ENCODE data around the gene PAIP1. TPM values are rescaled to one million over a fixed set of nuclear protein-coding genes. Genes with fewer than 3 reads are reported as not detected.
A peak's percentile ranks its signal among the peaks of the same experiment; 100 is the strongest.
"Not testable (repeated sequence)": the region's sequence is repeated elsewhere in the genome, so short reads cannot be mapped to it uniquely, and the experiment has no call there.

PAIP1 gene
- total RNA-seq, 4 donors from 2014 or later = 55.5 to 73.5 (median 65.2) TPM

GRCh38 chr5:43563321-43563720, 6.4 kb upstream of the PAIP1 start:
- no peak for DNase-seq (ENCODE audit: low spot score in 2 of 2)
- Histone ChIP-seq H3K27ac (no peak overlapping the region), H3K4me3 (no peak overlapping the region), H3K36me3 (no peaks in the 10 kb centered on the region), H3K4me1 (peaks cover 0 to 3% (median 0%) of the 10 kb centered on the region in 4 donors), H3K9me3 (no peaks in the 10 kb centered on the region), H3K27me3 (no peaks in the 10 kb centered on the region)
- 59 to 64% methylated on average over 3 of the region's 3 CpGs for WGBS, 2 donors
- TF ChIP-seq EP300 (IDR thresholded peaks at IDR 0.05) (no peak), CTCF (IDR thresholded peaks at IDR 0.05) (no peak), POLR2A (IDR thresholded peaks at IDR 0.05) (no peak)

- TF ChIP-seq EP300 (IDR thresholded peaks at IDR 0.05) (no peak), POLR2A (IDR thresholded peaks at IDR 0.05) (no peak), CTCF (IDR thresholded peaks at IDR 0.05) (no peak)
- no peaks in the 10 kb centered on the region for H3K27me3 ChIP-seq
Measured at GRCh38 chr5:43561356-43561755, 4.5 kb upstream of the PAIP1 start.

GRCh38 chr5:43560128-43560527, 3.3 kb upstream of the PAIP1 start:
- 20 to 31% methylated on average over 2 of the region's 2 CpGs for WGBS, 2 donors
- H3K4me3 ChIP-seq = no peak overlapping the region
- no peak for TF ChIP-seq EP300 (IDR thresholded peaks at IDR 0.05)
- TF ChIP-seq CTCF (IDR thresholded peaks at IDR 0.05) = no peak
- TF ChIP-seq POLR2A (IDR thresholded peaks at IDR 0.05) = no peak
- peaks cover 0 to 11% (median 8%) of the 10 kb centered on the region in 4 donors for H3K4me1 ChIP-seq
- no peaks in the 10 kb centered on the region for H3K9me3 ChIP-seq
- H3K27me3 ChIP-seq = no peaks in the 10 kb centered on the region
- H3K36me3 ChIP-seq = no peaks in the 10 kb centered on the region
- no peak for DNase-seq (ENCODE audit: low spot score in 2 of 2)
- H3K27ac ChIP-seq = no peak overlapping the region

More at GRCh38 chr5:43561356-43561755, 4.5 kb upstream of the PAIP1 start:
- DNase-seq (ENCODE audit: low spot score in 2 of 2) = no peak
- no peaks in the 10 kb centered on the region for H3K36me3 ChIP-seq
- peaks cover 0 to 3% (median 0%) of the 10 kb centered on the region in 4 donors for H3K4me1 ChIP-seq
- H3K4me3 ChIP-seq = no peak overlapping the region
- no peak overlapping the region for H3K27ac ChIP-seq
- no peaks in the 10 kb centered on the region for H3K9me3 ChIP-seq

- H3K27me3 ChIP-seq; DNase-seq (ENCODE audit: low spot score in 2 of 2); H3K9me3 ChIP-seq: not testable (repeated sequence)
- Histone ChIP-seq H3K4me1 (peaks cover 0 to 43% (median 18%) of the 10 kb centered on the region in 4 donors), H3K36me3 (peaks cover 0 to 14% (median 0%) of the 10 kb centered on the region in 3 donors), H3K4me3 (peak overlapping the region; percentile 61 to 99 (median 79)), H3K27ac (peak overlapping the region; percentile 81 to 97 (median 96))
- peak in 1 of 2 donors; percentile 19 for TF ChIP-seq EP300 (IDR thresholded peaks at IDR 0.05)
- no CpG with 5 or more reads among the region's 30 CpGs for WGBS, 2 donors
Measured at GRCh38 chr5:43556607-43556856, 345 bp downstream of the PAIP1 start.

- no peak for TF ChIP-seq POLR2A (IDR thresholded peaks at IDR 0.05)
- TF ChIP-seq CTCF (IDR thresholded peaks at IDR 0.05) = no peak
- TF ChIP-seq EP300 (IDR thresholded peaks at IDR 0.05) = peak in 1 of 2 donors; percentile 45
- Histone ChIP-seq H3K9me3 (no peaks in the 10 kb centered on the region), H3K27me3 (no peaks in the 10 kb centered on the region), H3K27ac (peak overlapping the region; percentile 81 to 97 (median 96)), H3K36me3 (peaks cover 0 to 14% (median 0%) of the 10 kb centered on the region in 3 donors), H3K4me1 (peaks cover 0 to 48% (median 18%) of the 10 kb centered on the region in 4 donors), H3K4me3 (peak overlapping the region; percentile 61 to 99 (median 79))
- 0 to 1% methylated on average over 29 to 36 of the region's 44 CpGs for WGBS, 2 donors
- DNase-seq (ENCODE audit: low spot score in 2 of 2) = peak; percentile 16 to 18
Measured at GRCh38 chr5:43555895-43556606, 826 bp downstream of the PAIP1 start.

All from tibial nerve (tissue), 4 donors.